Endothelial cell of umbilical vein (primary cell): Measurements from ENCODE around the gene CCDC144A.
"Not testable (repeated sequence)": the region's sequence is repeated elsewhere in the genome, so short reads cannot be mapped to it uniquely, and the experiment has no call there.

ENCODE experiments used
- EZH2 ChIP-seq: IDR thresholded peaks from 2 replicates; pipeline ENCODE4 v1.6.1; 2012; ENCODE audit warnings: borderline replicate concordance, low read depth, mild to moderate bottlenecking, moderate library complexity, low read length, inconsistent platforms; ENCODE audit not compliant: severe bottlenecking
- GATA2 ChIP-seq: IDR thresholded peaks from 2 replicates; pipeline ENCODE4 v1.7.0; 2011; ENCODE audit warnings: low read depth, mild to moderate bottlenecking, moderate library complexity, mixed read lengths, low read length; ENCODE audit not compliant: insufficient read length, insufficient read depth
- JUN ChIP-seq: IDR thresholded peaks from 2 replicates; pipeline ENCODE4 v1.6.1; 2011; ENCODE audit warnings: borderline replicate concordance, low read depth; ENCODE audit not compliant: insufficient read length, insufficient read depth
- MYC ChIP-seq: IDR thresholded peaks from one replicate; pipeline ENCODE4 v1.6.1; 2011; ENCODE audit warnings: mild to moderate bottlenecking, low read depth, low read length
- POLR2A ChIP-seq: IDR thresholded peaks from 2 replicates; pipeline ENCODE4 v1.6.1; 2012; ENCODE audit warnings: low read depth, mild to moderate bottlenecking, control low read depth, low read length
- POLR2AphosphoS5 ChIP-seq: IDR thresholded peaks from 2 replicates; pipeline ENCODE4 v1.6.1; 2012; ENCODE audit warnings: low read depth, mild to moderate bottlenecking, control low read depth, low read length, moderate library complexity; ENCODE audit not compliant: insufficient read depth
- TF ChIP-seq, protein P1 (sequence below), 2 donors: IDR thresholded peaks; 1 replicate in 1 of 2; 2 replicates in 1 of 2; pipeline ENCODE4 v1.5.1; 2011; ENCODE audit warnings: low read length in 2 of 2, mild to moderate bottlenecking in 2 of 2, moderate library complexity in 2 of 2, control low read depth in 1 of 2, inconsistent platforms in 1 of 2, low read depth in 1 of 2; ENCODE audit not compliant: insufficient read depth in 1 of 2; ENCODE audit errors: extremely low read depth in 1 of 2
- TF ChIP-seq, protein P2 (sequence below): IDR thresholded peaks from 2 replicates; pipeline ENCODE4 v1.6.1; 2011; ENCODE audit not compliant: insufficient read depth, insufficient read length

DNA sequence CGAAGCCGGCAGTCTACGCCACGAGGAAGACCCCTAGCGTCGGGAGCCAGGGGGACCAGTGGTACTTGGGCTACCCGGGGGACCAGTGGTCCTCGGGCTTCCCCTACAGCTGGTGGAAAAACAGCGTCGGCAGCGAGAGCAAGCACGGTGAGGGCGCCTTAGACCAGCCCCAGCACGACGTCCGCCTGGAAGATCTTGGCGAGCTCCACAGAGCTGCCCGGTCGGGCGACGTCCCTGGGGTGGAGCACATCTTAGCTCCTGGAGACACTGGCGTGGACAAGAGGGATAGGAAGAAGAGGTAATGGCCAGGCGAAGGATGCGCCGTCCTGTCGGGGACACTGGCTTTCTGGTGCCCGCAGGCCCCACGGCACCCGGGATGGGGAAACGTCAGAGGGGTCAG lies 406 bp downstream of the CCDC144A start:
- TF ChIP-seq POLR2AphosphoS5, EZH2, POLR2A, JUN, MYC, GATA2: not testable (repeated sequence)
- TF ChIP-seq, protein P1, sequence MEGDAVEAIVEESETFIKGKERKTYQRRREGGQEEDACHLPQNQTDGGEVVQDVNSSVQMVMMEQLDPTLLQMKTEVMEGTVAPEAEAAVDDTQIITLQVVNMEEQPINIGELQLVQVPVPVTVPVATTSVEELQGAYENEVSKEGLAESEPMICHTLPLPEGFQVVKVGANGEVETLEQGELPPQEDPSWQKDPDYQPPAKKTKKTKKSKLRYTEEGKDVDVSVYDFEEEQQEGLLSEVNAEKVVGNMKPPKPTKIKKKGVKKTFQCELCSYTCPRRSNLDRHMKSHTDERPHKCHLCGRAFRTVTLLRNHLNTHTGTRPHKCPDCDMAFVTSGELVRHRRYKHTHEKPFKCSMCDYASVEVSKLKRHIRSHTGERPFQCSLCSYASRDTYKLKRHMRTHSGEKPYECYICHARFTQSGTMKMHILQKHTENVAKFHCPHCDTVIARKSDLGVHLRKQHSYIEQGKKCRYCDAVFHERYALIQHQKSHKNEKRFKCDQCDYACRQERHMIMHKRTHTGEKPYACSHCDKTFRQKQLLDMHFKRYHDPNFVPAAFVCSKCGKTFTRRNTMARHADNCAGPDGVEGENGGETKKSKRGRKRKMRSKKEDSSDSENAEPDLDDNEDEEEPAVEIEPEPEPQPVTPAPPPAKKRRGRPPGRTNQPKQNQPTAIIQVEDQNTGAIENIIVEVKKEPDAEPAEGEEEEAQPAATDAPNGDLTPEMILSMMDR (IDR thresholded peaks at IDR 0.05; ENCODE audit: extremely low read depth in 1 of 2, insufficient read depth in 1 of 2, low read depth in 1 of 2, low read length in 2 of 2), result not testable (repeated sequence)
- TF ChIP-seq, protein P2, sequence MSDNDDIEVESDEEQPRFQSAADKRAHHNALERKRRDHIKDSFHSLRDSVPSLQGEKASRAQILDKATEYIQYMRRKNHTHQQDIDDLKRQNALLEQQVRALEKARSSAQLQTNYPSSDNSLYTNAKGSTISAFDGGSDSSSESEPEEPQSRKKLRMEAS, result not testable (repeated sequence)
